H9 (cell line): ENCODE measurements around the gene DUSP1. TPM values are rescaled to one million over a fixed set of nuclear protein-coding genes. Genes with fewer than 3 reads are reported as not detected.

Source experiments
- DNase-seq: peaks from one replicate; pipeline ENCODE4 v3.0.0-alpha.2; 2017
- H2AFZ ChIP-seq: one replicate; pipeline ENCODE4 v1.6.1; 2013; ENCODE audit warnings: mild to moderate bottlenecking, low read length, control low read depth, moderate library complexity
- H2AK5ac ChIP-seq: 2 replicates; pipeline ENCODE4 v1.6.1; 2013; ENCODE audit warnings: low read length, control low read depth, mixed read lengths; ENCODE audit not compliant: insufficient read length
- H2BK120ac ChIP-seq: one replicate; pipeline ENCODE4 v1.6.1; 2013; ENCODE audit warnings: low read depth, mild to moderate bottlenecking, low read length, control low read depth, inconsistent platforms; ENCODE audit not compliant: poor library complexity, severe bottlenecking
- H2BK12ac ChIP-seq: 2 replicates; pipeline ENCODE4 v1.6.1; 2013; ENCODE audit warnings: low read length, control low read depth, mixed read lengths, low read depth; ENCODE audit not compliant: insufficient read length
- H2BK15ac ChIP-seq: 2 replicates; pipeline ENCODE4 v1.6.1; 2013; ENCODE audit warnings: low read depth, low read length, control low read depth
- H2BK20ac ChIP-seq: one replicate; pipeline ENCODE4 v1.6.1; 2013; ENCODE audit warnings: low read depth, mild to moderate bottlenecking, low read length, control low read depth, inconsistent platforms; ENCODE audit not compliant: poor library complexity, severe bottlenecking
- H2BK5ac ChIP-seq: 2 replicates; pipeline ENCODE4 v1.6.1; 2013; ENCODE audit warnings: low read length, control low read depth, mixed read lengths; ENCODE audit not compliant: insufficient read length
- H3K14ac ChIP-seq: 2 replicates; pipeline ENCODE4 v1.6.1; 2013; ENCODE audit warnings: low read length, control low read depth; ENCODE audit not compliant: insufficient read depth
- H3K18ac ChIP-seq: 2 replicates; pipeline ENCODE4 v1.6.1; 2013; ENCODE audit warnings: low read depth, mild to moderate bottlenecking, mixed read lengths, low read length, control low read depth; ENCODE audit not compliant: insufficient read length
- H3K23ac ChIP-seq: 2 replicates; pipeline ENCODE4 v1.6.1; 2013; ENCODE audit warnings: low read length, control low read depth, mixed read lengths, low read depth; ENCODE audit not compliant: insufficient read length
- H3K23me2 ChIP-seq: 2 replicates; pipeline ENCODE4 v1.6.1; 2013; ENCODE audit warnings: low read depth, mild to moderate bottlenecking, mixed read lengths, low read length, control low read depth; ENCODE audit not compliant: insufficient read length, poor library complexity, severe bottlenecking
- H3K27ac ChIP-seq: 2 replicates; pipeline ENCODE4 v1.5.1; 2013; ENCODE audit warnings: low read length, control low read depth, mixed read lengths, low read depth; ENCODE audit not compliant: insufficient read length
- H3K27me3 ChIP-seq: 2 replicates; pipeline ENCODE4 v1.6.1; 2013; ENCODE audit warnings: low read length, control low read depth, inconsistent platforms; ENCODE audit not compliant: insufficient read depth
- H3K4ac ChIP-seq: 2 replicates; pipeline ENCODE4 v1.6.1; 2013; ENCODE audit warnings: low read depth, mild to moderate bottlenecking, control low read depth, inconsistent platforms, low read length, moderate library complexity
- H3K4me1 ChIP-seq: 2 replicates; pipeline ENCODE4 v1.6.1; 2013; ENCODE audit warnings: low read length, control low read depth, inconsistent platforms; ENCODE audit not compliant: insufficient read depth
- H3K4me2 ChIP-seq: 2 replicates; pipeline ENCODE4 v1.6.1; 2013; ENCODE audit warnings: low read length, control low read depth, mixed read lengths; ENCODE audit not compliant: insufficient read length, insufficient read depth
- H3K56ac ChIP-seq: 2 replicates; pipeline ENCODE4 v1.6.1; 2013; ENCODE audit warnings: low read depth, mild to moderate bottlenecking, mixed read lengths, low read length, control low read depth; ENCODE audit not compliant: insufficient read length
- H3K79me1 ChIP-seq: 2 replicates; pipeline ENCODE4 v1.6.1; 2013; ENCODE audit warnings: low read depth, mild to moderate bottlenecking, moderate library complexity, low read length, control low read depth, inconsistent platforms; ENCODE audit not compliant: insufficient read depth, poor library complexity, severe bottlenecking
- H3K79me2 ChIP-seq: 2 replicates; pipeline ENCODE4 v1.6.1; 2013; ENCODE audit warnings: low read length, control low read depth, inconsistent platforms; ENCODE audit not compliant: insufficient read depth
- H3K9ac ChIP-seq: 2 replicates; pipeline ENCODE4 v1.6.1; 2013; ENCODE audit warnings: low read length, control low read depth, mixed read lengths; ENCODE audit not compliant: insufficient read length; ENCODE audit errors: extremely low read depth
- H3K9me3 ChIP-seq: one replicate; pipeline ENCODE4 v1.6.1; 2013; ENCODE audit warnings: low read depth, low read length, inconsistent platforms; ENCODE audit not compliant: control insufficient read depth
- H3T11ph ChIP-seq: one replicate; pipeline ENCODE4 v1.6.1; 2013; ENCODE audit warnings: mild to moderate bottlenecking, low read length, control low read depth, inconsistent platforms
- H4K20me1 ChIP-seq: one replicate; pipeline ENCODE4 v1.6.1; 2013; ENCODE audit not compliant: control insufficient read depth, insufficient read length, insufficient read depth
- H4K5ac ChIP-seq: 2 replicates; pipeline ENCODE4 v1.6.1; 2013; ENCODE audit warnings: low read depth, mild to moderate bottlenecking, mixed read lengths, low read length, control low read depth; ENCODE audit not compliant: insufficient read length
- H4K8ac ChIP-seq: replicated peaks from 2 replicates; pipeline ENCODE4 v1.6.1; 2013; ENCODE audit warnings: low read length, control low read depth, mixed read lengths, low read depth; ENCODE audit not compliant: insufficient read length
- H4K91ac ChIP-seq: 2 replicates; pipeline ENCODE4 v1.6.1; 2013; ENCODE audit warnings: low read depth, mild to moderate bottlenecking, moderate library complexity, mixed read lengths, low read length, control low read depth; ENCODE audit not compliant: insufficient read length
- H3K27ac Mint-ChIP-seq, 3 experiments: 2 replicates in 2 of 3; 3 replicates in 1 of 3; pipeline ENCODE4 v1.8.0; 2020 to 2021; ENCODE audit warnings: mixed read lengths in 3 of 3, mild to moderate bottlenecking in 1 of 3, moderate library complexity in 1 of 3
- H3K27me3 Mint-ChIP-seq: 2 replicates; pipeline ENCODE4 v1.8.0; 2021; ENCODE audit warnings: low read depth, mild to moderate bottlenecking, moderate library complexity, mixed read lengths
- H3K36me3 Mint-ChIP-seq, 3 experiments: 2 replicates in 2 of 3; 3 replicates in 1 of 3; pipeline ENCODE4 v1.8.0; 2020 to 2021; ENCODE audit warnings: low read depth in 3 of 3, mixed read lengths in 3 of 3; ENCODE audit not compliant: insufficient read depth in 1 of 3
- H3K4me1 Mint-ChIP-seq, 2 experiments: 2 replicates each; pipeline ENCODE4 v1.8.0; 2020; ENCODE audit warnings: mixed read lengths in 2 of 2
- H3K4me3 Mint-ChIP-seq, 2 experiments: 2 replicates in 1 of 2; 3 replicates in 1 of 2; pipeline ENCODE4 v1.8.0; 2020 to 2021; ENCODE audit warnings: mild to moderate bottlenecking in 2 of 2, mixed read lengths in 2 of 2, moderate library complexity in 1 of 2
- H3K9me3 Mint-ChIP-seq, 2 experiments: 2 replicates in 1 of 2; 3 replicates in 1 of 2; pipeline ENCODE4 v1.8.0; 2020; ENCODE audit warnings: mild to moderate bottlenecking in 2 of 2, mixed read lengths in 2 of 2, moderate library complexity in 1 of 2
- CTCF ChIP-seq: fragments of 200-600 bp; sonication (generic); conservative IDR thresholded peaks from 3 replicates; pipeline ENCODE4 v1.8.0; 2021; ENCODE audit warnings: antibody characterized with exemption, mild to moderate bottlenecking
- WGBS: extraction: QIAGEN DNeasy Blood & Tissue Kit; methylation state at CpG from one replicate; pipeline ENCODE4 v1.1.7; 2013; ENCODE audit warnings: missing lambda C conversion rate, low lambda C conversion rate, mixed read lengths; ENCODE audit not compliant: insufficient read length; ENCODE audit errors: extremely low coverage; 5-methylcytosine and 5-hydroxymethylcytosine counted together
- total RNA-seq: library from RNA; stranded (reverse); gene quantifications from 2 replicates; pipeline ENCODE4 v1.2.1, GENCODE V29; 2021

DUSP1 gene
- total RNA-seq, 1 experiment from 2014 or later, result 10.9 TPM

- Histone ChIP-seq H3K27me3 (no peaks in the 10 kb centered on the region), H2BK5ac (no peak overlapping the region), H3K27ac (no peak overlapping the region), H3K4ac (no peak overlapping the region), H3K4me1 (no peaks in the 10 kb centered on the region), H2AK5ac (no peak overlapping the region), H4K91ac (no peak overlapping the region), H4K20me1 (peaks cover 2% of the 10 kb centered on the region), H3K23ac (no peak overlapping the region), H3K9me3 (no peaks in the 10 kb centered on the region), H3K4me2 (no peak overlapping the region), H3K56ac (no peak overlapping the region), H4K8ac (no peak overlapping the region), H3K79me2 (no peaks in the 10 kb centered on the region), H3K18ac (no peak overlapping the region), H2BK20ac (no peak overlapping the region), H2BK120ac (no peak overlapping the region), H4K5ac (no peak overlapping the region), H2AFZ (no peak overlapping the region), H3K79me1 (no peaks in the 10 kb centered on the region), H3K14ac (no peak overlapping the region), H2BK12ac (no peak overlapping the region), H3K9ac (no peak overlapping the region), H3T11ph (no peak overlapping the region), H3K23me2 (no peaks in the 10 kb centered on the region), H2BK15ac (no peak overlapping the region)
- DNase-seq, result no peak
- H3K27ac Mint-ChIP-seq, result no peak overlapping the region
- no peaks in the 10 kb centered on the region for H3K4me1 Mint-ChIP-seq
- H3K27me3 Mint-ChIP-seq, result peaks cover 39% of the 10 kb centered on the region
- TF ChIP-seq CTCF, result no peak
- no peaks in the 10 kb centered on the region for H3K36me3 Mint-ChIP-seq
- H3K9me3 Mint-ChIP-seq, result peaks cover 6 to 8% of the 10 kb centered on the region in 2 experiments
- WGBS, result no CpG with 5 or more reads among the region's 12 CpGs
- H3K4me3 Mint-ChIP-seq, result no peak overlapping the region
These were observed 26.6 kb downstream of the DUSP1 start for GRCh38 chr5:172744123-172745104.
